ENCODE results near the gene NEK7. TPM values are rescaled to one million over a fixed set of nuclear protein-coding genes. Genes with fewer than 3 reads are reported as not detected.

The NEK7 gene
- total RNA-seq, 3 donors from 2014 or later (not counting 1 experiment from before 2014, with no cell fraction given): 34.1 to 57.5 (median 42.1) TPM

- Histone ChIP-seq H3K4me3 (ENCODE audit: low read length) (no peak overlapping the region), H3K27ac (ENCODE audit: low read length) (no peak overlapping the region), H3K27me3 (ENCODE audit: control insufficient read depth, insufficient read depth, low read length) (no peaks in the 10 kb centered on the region), H3K4me1 (ENCODE audit: control insufficient read depth, insufficient read depth, low read length) (no peaks in the 10 kb centered on the region), H3K9me3 (ENCODE audit: control insufficient read depth, insufficient read depth, low read length) (no peaks in the 10 kb centered on the region), H3K36me3 (ENCODE audit: control insufficient read depth, insufficient read depth, low read length) (no peaks in the 10 kb centered on the region)
- no peaks in the 10 kb centered on the region for H3K9me3 Mint-ChIP-seq
- no peaks in the 10 kb centered on the region for H3K36me3 Mint-ChIP-seq
- intact Hi-C loops (cut with micrococcal nuclease): no loop called here
- H3K4me1 Mint-ChIP-seq: no peaks in the 10 kb centered on the region
- TF ChIP-seq CTCF (IDR thresholded peaks at IDR 0.05): no peak
- no peak overlapping the region for H3K27ac Mint-ChIP-seq
- no peak for ATAC-seq
- H3K27me3 Mint-ChIP-seq (ENCODE audit: low read depth in 2 of 2): peaks cover 15 to 28% of the 10 kb centered on the region in 2 donors
- no peak for DNase-seq
- 95% methylated on average over 8 of the region's 10 CpGs for WGBS (ENCODE audit: insufficient coverage)
- no peak overlapping the region for H3K4me3 Mint-ChIP-seq
Observed at GRCh38 chr1:198328458-198329032, 171.7 kb downstream of the NEK7 start.

GRCh38 chr1:198330982-198331615 lies 174.3 kb downstream of the NEK7 start:
- whole genome bisulfite sequencing (ENCODE audit: insufficient coverage): 81% methylated on average over 2 of the region's 2 CpGs
- ATAC-seq (peak in 1 of 3 donors; percentile 27), DNase-seq (no peak)
- TF ChIP-seq CTCF (IDR thresholded peaks at IDR 0.05): no peak
- H3K4me3 Mint-ChIP-seq: no peak overlapping the region
- no peak overlapping the region for H3K27ac Mint-ChIP-seq
- H3K9me3 ChIP-seq (ENCODE audit: control insufficient read depth, insufficient read depth, low read length): no peaks in the 10 kb centered on the region
- no peaks in the 10 kb centered on the region for H3K36me3 ChIP-seq (ENCODE audit: control insufficient read depth, insufficient read depth, low read length)
- H3K9me3 Mint-ChIP-seq: peaks cover 3% of the 10 kb centered on the region in 2 donors
- H3K27ac ChIP-seq (ENCODE audit: low read length): no peak overlapping the region
- H3K27me3 ChIP-seq (ENCODE audit: control insufficient read depth, insufficient read depth, low read length): no peaks in the 10 kb centered on the region
- H3K4me3 ChIP-seq (ENCODE audit: low read length): no peak overlapping the region
- no peaks in the 10 kb centered on the region for H3K36me3 Mint-ChIP-seq
- intact Hi-C loops (cut with micrococcal nuclease): no loop called here
- no peaks in the 10 kb centered on the region for H3K4me1 ChIP-seq (ENCODE audit: control insufficient read depth, insufficient read depth, low read length)
- peaks cover 15 to 28% of the 10 kb centered on the region in 2 donors for H3K27me3 Mint-ChIP-seq (ENCODE audit: low read depth in 2 of 2)
- no peaks in the 10 kb centered on the region for H3K4me1 Mint-ChIP-seq

GRCh38 chr1:198333744-198334143 lies 176.9 kb downstream of the NEK7 start:
- no peak for DNase-seq
- Mint-ChIP-seq H3K4me3 (no peak overlapping the region), H3K4me1 (no peaks in the 10 kb centered on the region), H3K36me3 (no peaks in the 10 kb centered on the region), H3K27me3 (ENCODE audit: low read depth in 2 of 2) (peaks cover 14 to 28% of the 10 kb centered on the region in 2 donors), H3K9me3 (peaks cover 3% of the 10 kb centered on the region in 2 donors), H3K27ac (no peak overlapping the region)
- no peak for ATAC-seq
- no peak for TF ChIP-seq CTCF (IDR thresholded peaks at IDR 0.05)
- no peaks in the 10 kb centered on the region for H3K27me3 ChIP-seq (ENCODE audit: control insufficient read depth, insufficient read depth, low read length)
- no peaks in the 10 kb centered on the region for H3K9me3 ChIP-seq (ENCODE audit: control insufficient read depth, insufficient read depth, low read length)
- no CpG with 5 or more reads among the region's 1 CpG for WGBS (ENCODE audit: insufficient coverage)
- no peaks in the 10 kb centered on the region for H3K36me3 ChIP-seq (ENCODE audit: control insufficient read depth, insufficient read depth, low read length)
- no peaks in the 10 kb centered on the region for H3K4me1 ChIP-seq (ENCODE audit: control insufficient read depth, insufficient read depth, low read length)
- no peak overlapping the region for H3K4me3 ChIP-seq (ENCODE audit: low read length)
- intact Hi-C loops (cut with micrococcal nuclease): no loop called here
- no peak overlapping the region for H3K27ac ChIP-seq (ENCODE audit: low read length)

Measured in natural killer cell (primary cell).